HG02763 (cell line): ENCODE data around the gene IYD.

Experiments
- ATAC-seq: cut with Tn5 transposase; IDR thresholded peaks from one replicate; pipeline ENCODE4 v1.9.1; 2021; ENCODE audit warnings: mild to moderate bottlenecking, moderate library complexity; ENCODE audit not compliant: unreplicated experiment

IYD gene

GRCh38 chr6:150368762-150369161 lies at the start of gene IYD:
TSS of gene IYD (plus strand) at chr6:150369012. CDS start at chr6:150369032, 20 bp downstream.
- no peak for ATAC-seq

DNA sequence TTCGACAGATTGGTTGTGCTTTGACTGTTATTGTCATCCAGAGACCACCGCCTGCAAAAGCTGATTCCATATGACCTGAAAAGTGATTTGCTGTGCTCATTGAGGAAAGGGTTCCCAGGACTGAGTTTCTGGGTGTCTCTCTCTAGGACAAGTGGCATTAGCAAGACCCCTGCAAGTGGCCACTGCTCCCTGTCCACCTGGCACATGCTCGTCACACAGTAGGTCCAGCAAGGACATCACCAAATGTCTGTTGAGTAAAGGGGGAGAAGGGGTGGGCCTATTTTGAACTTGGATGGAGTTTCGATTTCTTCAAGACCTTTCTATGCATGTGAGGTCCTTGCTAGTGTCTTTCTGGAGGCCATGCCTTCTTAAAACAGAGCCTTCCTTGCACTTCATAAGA lies 48.9 kb upstream of the IYD start:
- no peak for ATAC-seq

DNA sequence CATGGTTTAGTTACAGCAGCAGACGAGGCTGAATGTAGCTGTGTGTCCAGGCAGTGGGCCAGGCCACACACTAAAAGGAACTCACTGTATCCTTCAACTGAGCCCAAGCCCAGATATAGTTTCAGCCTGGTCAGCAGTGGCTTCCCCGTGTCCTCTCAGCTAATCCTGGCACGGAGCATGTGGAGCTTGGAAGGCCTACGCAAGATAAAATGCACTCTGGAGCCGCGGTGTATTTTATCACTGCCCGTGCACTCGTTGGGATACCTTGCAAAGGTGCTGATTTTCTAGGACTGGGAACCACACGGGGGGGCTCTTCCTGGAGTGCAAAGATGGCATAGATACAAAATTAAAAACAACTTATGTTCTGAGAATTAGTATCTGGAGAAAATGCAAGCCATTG lies 48.4 kb upstream of the IYD start:
- no peak for ATAC-seq

- ATAC-seq, result no peak
Measured at GRCh38 chr6:150322466-150322871, 46.3 kb upstream of the IYD start.

- ATAC-seq, result no peak
Measured at GRCh38 chr6:150323205-150323604, 45.6 kb upstream of the IYD start.

GRCh38 chr6:150324044-150324443 lies 44.8 kb upstream of the IYD start:
- ATAC-seq, result no peak

DNA sequence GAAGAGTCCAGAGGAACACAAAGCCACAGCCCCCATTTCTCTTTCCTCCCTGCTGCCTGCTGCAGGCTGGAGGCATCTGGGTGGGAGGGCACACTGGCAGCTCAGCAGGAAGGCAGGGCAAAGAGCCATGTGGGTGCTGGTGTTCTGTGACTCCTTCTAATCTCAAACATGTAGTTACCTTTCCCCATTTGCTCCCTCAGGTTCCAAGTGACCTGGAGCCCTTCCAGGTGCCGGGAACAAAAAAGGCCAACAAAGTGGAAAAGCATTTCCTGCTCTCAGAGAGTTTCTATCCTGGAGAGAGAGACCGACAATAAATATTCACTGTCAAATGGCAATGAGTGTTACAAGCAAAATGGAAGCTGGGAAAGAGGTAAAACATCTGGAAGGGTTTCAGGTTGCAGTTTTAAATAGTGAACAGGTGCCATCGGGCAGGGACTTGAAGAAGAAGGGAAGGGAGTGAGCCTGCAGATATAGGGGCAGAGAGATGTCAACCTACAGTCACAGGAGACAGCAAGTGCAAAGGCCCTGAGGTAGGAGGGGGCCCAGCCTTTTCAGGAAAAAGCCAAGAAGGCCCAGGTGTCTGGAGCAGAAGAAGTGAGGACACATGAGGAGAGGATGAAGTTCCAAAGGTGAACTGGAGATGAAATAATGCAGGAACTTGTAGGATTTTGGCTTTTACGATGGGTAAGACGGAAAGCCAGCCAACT lies 43.6 kb upstream of the IYD start:
- no peak for ATAC-seq

DNA sequence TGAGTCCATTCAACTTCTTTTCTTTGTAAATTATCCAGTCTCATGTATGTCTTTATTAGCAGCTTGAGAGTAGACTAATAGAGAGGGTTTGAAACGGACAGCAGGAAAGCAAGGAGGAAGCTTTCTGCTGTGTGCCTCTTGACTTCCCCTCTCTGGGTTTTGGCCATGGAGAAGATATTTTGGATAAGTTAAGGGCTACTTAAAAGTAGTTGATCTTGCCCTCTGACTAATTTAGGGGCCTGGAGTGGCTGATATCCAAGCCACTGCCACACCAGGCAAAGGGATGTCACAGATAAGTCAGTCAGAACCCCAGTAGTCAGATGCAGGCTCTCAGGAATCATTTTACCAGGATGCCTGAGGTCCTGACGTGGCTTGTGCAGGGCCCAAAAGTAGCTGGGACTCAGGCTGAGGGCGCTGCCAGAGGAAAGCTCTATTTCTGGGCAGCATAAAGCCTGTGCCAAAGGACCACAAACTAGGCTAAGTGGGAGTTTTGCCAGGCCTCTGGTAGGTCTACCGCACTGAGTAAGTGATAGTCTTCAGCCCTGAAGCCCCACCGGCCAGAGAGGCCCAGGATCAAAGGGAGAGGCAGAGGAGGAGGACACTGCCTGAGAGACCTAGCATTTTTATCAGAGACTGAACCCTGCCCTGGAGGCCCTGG lies 41.6 kb upstream of the IYD start:
- ATAC-seq, result no peak

DNA sequence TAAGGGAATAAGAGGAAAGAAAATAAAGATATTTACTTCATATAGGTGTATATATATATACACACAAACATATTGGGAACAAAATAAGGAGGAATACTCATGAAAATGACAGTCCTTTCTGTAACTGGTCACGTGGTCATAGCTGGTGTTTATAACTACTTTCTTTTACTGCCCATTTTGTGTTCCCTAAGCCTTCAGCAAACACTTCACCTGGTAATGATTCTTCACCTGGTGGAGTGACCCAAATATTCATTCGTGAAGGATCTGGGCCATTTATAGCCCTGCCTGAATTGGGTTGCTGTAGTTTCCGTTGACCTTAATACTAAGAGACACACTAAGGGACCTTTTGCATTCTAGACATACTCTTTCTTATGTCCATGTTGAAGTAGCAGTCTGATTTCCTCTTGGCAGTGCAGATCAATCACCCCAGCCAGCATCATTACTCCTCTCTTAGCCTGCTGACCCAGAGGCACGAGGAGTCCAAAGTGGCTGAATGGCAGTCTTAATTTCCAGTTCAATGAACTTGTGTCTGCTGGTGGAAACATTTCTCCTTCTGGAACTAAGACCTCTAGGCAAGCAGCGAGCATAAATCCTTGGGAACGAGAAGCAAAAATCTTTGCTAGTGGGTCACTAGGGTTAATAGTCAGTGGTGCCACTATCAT lies 39.9 kb upstream of the IYD start:
- no peak for ATAC-seq

DNA sequence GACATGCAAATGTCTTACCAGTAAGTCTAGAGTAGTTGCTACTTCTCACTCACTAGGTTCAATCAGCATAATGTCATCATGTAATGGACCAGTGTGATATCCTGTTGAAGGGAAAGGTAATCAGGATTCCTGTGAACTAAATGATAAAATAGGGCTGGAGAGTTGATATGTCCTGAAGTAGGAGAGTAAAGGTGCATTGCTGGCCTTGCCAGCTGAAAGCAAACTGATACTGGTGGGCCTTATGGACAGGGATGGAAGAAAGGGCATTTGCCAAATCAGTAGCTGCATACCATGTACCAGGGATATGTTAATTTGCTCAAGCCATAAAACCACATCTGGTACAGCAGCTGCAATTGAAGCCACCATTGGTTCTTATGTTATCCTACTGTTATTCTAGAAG lies 37.5 kb upstream of the IYD start:
- no peak for ATAC-seq

- no peak for ATAC-seq
Measured at GRCh38 chr6:150332939-150333584, 35.8 kb upstream of the IYD start.

- no peak for ATAC-seq
Measured at GRCh38 chr6:150333585-150333941, 35.2 kb upstream of the IYD start.

GRCh38 chr6:150334790-150335783 lies 33.7 kb upstream of the IYD start:
- no peak for ATAC-seq

- peak; percentile 40 for ATAC-seq
Measured at GRCh38 chr6:150336299-150336698, 32.5 kb upstream of the IYD start.

DNA sequence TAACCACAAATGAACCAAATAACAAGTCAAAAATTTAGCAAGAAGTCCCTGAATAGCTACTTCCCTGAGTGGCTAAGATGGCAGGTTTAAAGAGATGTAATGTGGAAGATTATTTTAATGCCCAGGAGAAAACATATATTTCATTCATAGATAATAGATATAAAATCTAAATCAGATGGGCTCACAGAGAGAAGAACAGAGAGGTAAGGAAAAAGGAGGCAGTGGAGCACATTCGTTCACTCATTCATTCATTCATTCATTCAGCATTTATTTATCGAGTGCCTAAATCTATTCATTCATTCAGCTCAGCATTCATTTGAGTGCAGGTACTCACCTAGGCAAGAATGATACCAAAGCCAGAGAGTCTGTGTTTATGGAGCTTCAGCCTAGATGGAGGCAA lies 32.1 kb upstream of the IYD start:
- peak; percentile 16 for ATAC-seq

- no peak for ATAC-seq
Measured at GRCh38 chr6:150342126-150342525, 26.7 kb upstream of the IYD start.

DNA sequence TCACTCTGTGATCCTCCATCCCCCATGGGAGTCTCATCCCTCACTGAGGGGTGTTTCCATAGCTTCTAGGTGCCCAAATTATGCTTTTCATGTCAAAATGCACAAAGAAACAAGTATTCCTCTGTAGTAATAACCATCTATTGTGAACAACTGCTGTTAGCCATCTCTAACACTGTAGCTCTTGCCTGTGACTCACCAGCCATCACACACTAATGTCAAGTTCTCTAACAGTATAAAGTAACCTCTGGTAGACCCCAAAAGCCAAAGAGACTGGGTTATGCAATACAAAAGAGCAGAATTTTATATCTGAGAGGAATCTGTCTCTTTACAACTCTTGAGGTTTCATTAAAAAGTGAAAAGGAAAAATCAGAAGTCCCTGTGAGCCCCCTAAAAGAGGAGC lies 25.4 kb upstream of the IYD start:
- no peak for ATAC-seq

DNA sequence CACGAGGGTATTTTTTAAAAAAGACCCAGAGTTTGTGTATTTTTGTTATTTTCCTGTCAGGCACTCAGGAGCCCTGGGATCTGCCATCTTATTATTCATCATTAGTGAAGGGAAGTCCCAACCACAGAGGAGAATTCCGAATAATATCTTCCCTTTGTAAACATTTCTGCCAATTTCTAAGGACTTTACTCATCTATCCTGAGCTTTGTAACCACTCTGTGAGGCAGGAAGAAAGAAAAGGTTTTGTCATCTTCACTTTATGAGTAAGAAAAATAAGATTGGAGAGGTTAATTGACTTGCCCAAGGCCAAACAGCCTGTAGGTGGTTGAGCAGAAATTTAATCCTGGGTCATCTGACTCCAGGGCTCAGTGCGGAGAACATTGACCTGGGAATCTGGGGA lies 23.0 kb upstream of the IYD start:
- no peak for ATAC-seq

DNA sequence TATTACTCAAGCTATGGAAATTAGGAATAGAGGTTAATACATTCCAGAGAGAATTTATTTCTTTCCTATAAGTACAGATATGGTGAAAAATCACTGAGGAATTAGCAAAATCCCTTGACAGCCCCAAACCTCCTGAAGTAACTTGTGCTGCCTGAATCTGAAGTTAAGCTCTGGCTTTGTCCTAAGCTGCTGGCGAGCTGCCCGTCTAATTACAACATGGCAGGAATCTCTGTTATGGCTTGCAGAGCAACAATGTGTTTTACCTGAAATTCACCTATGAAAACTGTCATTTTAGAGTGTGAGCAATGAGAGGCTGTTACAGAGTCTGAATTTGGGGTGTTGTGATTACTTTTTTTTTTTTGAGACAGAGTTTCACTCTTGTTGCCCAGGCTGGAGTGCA lies 22.5 kb upstream of the IYD start:
- no peak for ATAC-seq

GRCh38 chr6:150347845-150348244 lies 21.0 kb upstream of the IYD start:
- no peak for ATAC-seq

GRCh38 chr6:150349546-150349945 lies 19.3 kb upstream of the IYD start:
- ATAC-seq, result no peak
